ENCODE measurements around the gene IL22RA2. TPM values are rescaled to one million over a fixed set of nuclear protein-coding genes. Genes with fewer than 3 reads are reported as not detected.
"Not testable (repeated sequence)": the region's sequence is repeated elsewhere in the genome, so short reads cannot be mapped to it uniquely, and the experiment has no call there.

The IL22RA2 gene
- total RNA-seq, 1 experiment from 2014 or later = not detected

GRCh38 chr6:137216875-137217553, 43.6 kb upstream of the IL22RA2 start:
- ChIA-PET CTCF (no interaction called here), POLR2A (ENCODE audit: low non-redundant PET) (no interaction called here)
- Histone ChIP-seq H3K9me3 (ENCODE audit: low read depth, low read length, poor library complexity, severe bottlenecking) (no peaks in the 10 kb centered on the region), H3K4me3 (ENCODE audit: low read depth, low read length, poor library complexity, severe bottlenecking) (no peak overlapping the region), H3K27me3 (replicated peaks; ENCODE audit: insufficient read depth, low read depth, low read length, poor library complexity) (no peaks in the 10 kb centered on the region), H3K27ac (ENCODE audit: low read depth, low read length, poor library complexity, severe bottlenecking) (no peak overlapping the region), H3K4me1 (ENCODE audit: insufficient read depth, low read length, poor library complexity, severe bottlenecking) (peaks cover 7% of the 10 kb centered on the region), H3K36me3 (ENCODE audit: insufficient read depth, low read length, poor library complexity, severe bottlenecking) (no peaks in the 10 kb centered on the region)
- TF ChIP-seq EZH2 (IDR thresholded peaks at IDR 0.05; ENCODE audit: borderline replicate concordance, low read depth, low read length, poor library complexity, severe bottlenecking) (no peak), CTCF (conservative IDR thresholded peaks at IDR 0.05; ENCODE audit: low read depth, low read length) (no peak)
- DNase-seq (ENCODE audit: low spot score) = no peak
- intact Hi-C loops (cut with micrococcal nuclease; ENCODE audit: unreplicated experiment) = no loop called here
- no TSS peak for BruUV-seq (replicated peaks)

GRCh38 chr6:137216106-137216505, 42.7 kb upstream of the IL22RA2 start:
- no peak overlapping the region for H3K4me3 ChIP-seq (ENCODE audit: low read depth, low read length, poor library complexity, severe bottlenecking)
- POLR2A ChIA-PET (ENCODE audit: low non-redundant PET) = no interaction called here
- H3K27ac ChIP-seq (ENCODE audit: low read depth, low read length, poor library complexity, severe bottlenecking) = no peak overlapping the region
- DNase-seq (ENCODE audit: low spot score) = no peak
- H3K27me3 ChIP-seq (replicated peaks; ENCODE audit: insufficient read depth, low read depth, low read length, poor library complexity) = no peaks in the 10 kb centered on the region
- H3K36me3 ChIP-seq (ENCODE audit: insufficient read depth, low read length, poor library complexity, severe bottlenecking) = no peaks in the 10 kb centered on the region
- TF ChIP-seq CTCF (conservative IDR thresholded peaks at IDR 0.05; ENCODE audit: low read depth, low read length) = no peak
- TF ChIP-seq EZH2 (IDR thresholded peaks at IDR 0.05; ENCODE audit: borderline replicate concordance, low read depth, low read length, poor library complexity, severe bottlenecking) = no peak
- BruUV-seq (replicated peaks) = no TSS peak
- peaks cover 7% of the 10 kb centered on the region for H3K4me1 ChIP-seq (ENCODE audit: insufficient read depth, low read length, poor library complexity, severe bottlenecking)
- CTCF ChIA-PET = no interaction called here
- H3K9me3 ChIP-seq (ENCODE audit: low read depth, low read length, poor library complexity, severe bottlenecking) = no peaks in the 10 kb centered on the region
- intact Hi-C loops (cut with micrococcal nuclease; ENCODE audit: unreplicated experiment) = no loop called here

GRCh38 chr6:137215630-137216029, 42.2 kb upstream of the IL22RA2 start:
- H3K9me3 ChIP-seq (ENCODE audit: low read depth, low read length, poor library complexity, severe bottlenecking); BruUV-seq (replicated peaks); H3K27me3 ChIP-seq (replicated peaks; ENCODE audit: insufficient read depth, low read depth, low read length, poor library complexity); H3K27ac ChIP-seq (ENCODE audit: low read depth, low read length, poor library complexity, severe bottlenecking); H3K36me3 ChIP-seq (ENCODE audit: insufficient read depth, low read length, poor library complexity, severe bottlenecking); POLR2A ChIA-PET (ENCODE audit: low non-redundant PET); H3K4me3 ChIP-seq (ENCODE audit: low read depth, low read length, poor library complexity, severe bottlenecking); intact Hi-C loops (cut with micrococcal nuclease; ENCODE audit: unreplicated experiment); DNase-seq (ENCODE audit: low spot score); CTCF ChIA-PET; H3K4me1 ChIP-seq (ENCODE audit: insufficient read depth, low read length, poor library complexity, severe bottlenecking): not testable (repeated sequence)

- Histone ChIP-seq H3K36me3 (ENCODE audit: insufficient read depth, low read length, poor library complexity, severe bottlenecking) (no peaks in the 10 kb centered on the region), H3K4me3 (ENCODE audit: low read depth, low read length, poor library complexity, severe bottlenecking) (no peak overlapping the region), H3K27ac (ENCODE audit: low read depth, low read length, poor library complexity, severe bottlenecking) (no peak overlapping the region), H3K27me3 (replicated peaks; ENCODE audit: insufficient read depth, low read depth, low read length, poor library complexity) (no peaks in the 10 kb centered on the region), H3K4me1 (ENCODE audit: insufficient read depth, low read length, poor library complexity, severe bottlenecking) (peaks cover 7% of the 10 kb centered on the region), H3K9me3 (ENCODE audit: low read depth, low read length, poor library complexity, severe bottlenecking) (no peaks in the 10 kb centered on the region)
- POLR2A ChIA-PET (ENCODE audit: low non-redundant PET) = no interaction called here
- TF ChIP-seq CTCF (conservative IDR thresholded peaks at IDR 0.05; ENCODE audit: low read depth, low read length) (no peak), EZH2 (IDR thresholded peaks at IDR 0.05; ENCODE audit: borderline replicate concordance, low read depth, low read length, poor library complexity, severe bottlenecking) (no peak)
- DNase-seq (ENCODE audit: low spot score) = no peak
- BruUV-seq (replicated peaks) = no TSS peak
- intact Hi-C loops (cut with micrococcal nuclease; ENCODE audit: unreplicated experiment) = no loop called here
- CTCF ChIA-PET = no interaction called here
These were observed 41.5 kb upstream of the IL22RA2 start for GRCh38 chr6:137214931-137215330.
